GM13976 (cell line): ENCODE results near the gene FAM20B.

Experiments
- DNase-seq: peaks from one replicate; pipeline ENCODE4 v3.0.0; 2012; ENCODE audit warnings: low spot score
- CTCF ChIP-seq: IDR thresholded peaks from 2 replicates; pipeline ENCODE4 v1.5.1; 2012; ENCODE audit warnings: borderline replicate concordance, mild to moderate bottlenecking; ENCODE audit not compliant: insufficient read depth; ENCODE audit errors: extremely low read depth, missing control alignments, control extremely low read depth
- in situ Hi-C: fragments of 300-500 bp; cut with MboI; formaldehyde crosslinking; loops from one replicate; pipeline ENCODE4 v1.12.0; 2022; ENCODE audit warnings: low sequenced_read_pairs, mixed read lengths, inconsistent platforms; ENCODE audit not compliant: unreplicated experiment

Gene FAM20B

GRCh38 chr1:179048339-179049124 lies 22.8 kb downstream of the FAM20B start:
- TF ChIP-seq CTCF = no peak
- DNase-seq = no peak
- in situ Hi-C loops = loop anchor here (10.0 kb wide), 1 partner anchor 56 kb away; no protein-coding TSS in a partner anchor

- in situ Hi-C loops = no loop called here
- no peak for DNase-seq
- TF ChIP-seq CTCF = no peak
Measured at GRCh38 chr1:179052776-179053175, 27.1 kb downstream of the FAM20B start.

GRCh38 chr1:179053486-179053885 lies 27.8 kb downstream of the FAM20B start:
- in situ Hi-C loops = no loop called here
- no peak for DNase-seq
- no peak for TF ChIP-seq CTCF

- in situ Hi-C loops = no loop called here
- no peak for DNase-seq
- TF ChIP-seq CTCF = no peak
Measured at GRCh38 chr1:179055937-179056336, 30.2 kb downstream of the FAM20B start.

GRCh38 chr1:179058487-179059483 lies 33.1 kb downstream of the FAM20B start:
- in situ Hi-C loops = no loop called here
- TF ChIP-seq CTCF = no peak
- no peak for DNase-seq
